IPS-18a (cell line): ENCODE results near the gene TIMELESS.

ENCODE experiments used
- H3K27ac ChIP-seq: one replicate; pipeline ENCODE4 v1.5.1; 2013; ENCODE audit warnings: low read length
- H3K27me3 ChIP-seq: one replicate; pipeline ENCODE4 v1.6.1; 2013; ENCODE audit warnings: mild to moderate bottlenecking, low read length; ENCODE audit not compliant: control insufficient read depth, insufficient read depth
- H3K36me3 ChIP-seq: one replicate; pipeline ENCODE4 v1.6.1; 2013; ENCODE audit warnings: low read depth, low read length; ENCODE audit not compliant: control insufficient read depth
- H3K4me1 ChIP-seq: one replicate; pipeline ENCODE4 v1.6.1; 2013; ENCODE audit warnings: low read depth, low read length; ENCODE audit not compliant: control insufficient read depth
- H3K4me3 ChIP-seq: one replicate; pipeline ENCODE4 v1.5.1; 2013; ENCODE audit warnings: low read length
- H3K9ac ChIP-seq: one replicate; pipeline ENCODE4 v1.6.1; 2013; ENCODE audit warnings: mild to moderate bottlenecking, low read length, moderate library complexity
- H3K9me3 ChIP-seq: one replicate; pipeline ENCODE4 v1.6.1; 2013; ENCODE audit warnings: low read depth, low read length; ENCODE audit not compliant: control insufficient read depth

The TIMELESS gene

GRCh38 chr12:56374726-56375597 lies 74.3 kb downstream of the TIMELESS start:
- no peaks in the 10 kb centered on the region for H3K36me3 ChIP-seq
- peaks cover 3% of the 10 kb centered on the region for H3K9me3 ChIP-seq
- no peak overlapping the region for H3K9ac ChIP-seq
- peaks cover 4% of the 10 kb centered on the region for H3K4me1 ChIP-seq
- no peaks in the 10 kb centered on the region for H3K27me3 ChIP-seq
- H3K4me3 ChIP-seq, result no peak overlapping the region
- no peak overlapping the region for H3K27ac ChIP-seq

- Histone ChIP-seq H3K9me3 (peaks cover 3% of the 10 kb centered on the region), H3K27me3 (no peaks in the 10 kb centered on the region), H3K27ac (no peak overlapping the region), H3K9ac (no peak overlapping the region), H3K4me1 (peaks cover 4% of the 10 kb centered on the region), H3K4me3 (no peak overlapping the region), H3K36me3 (no peaks in the 10 kb centered on the region)
These were observed 75.7 kb downstream of the TIMELESS start for GRCh38 chr12:56373515-56373914.

GRCh38 chr12:56366948-56367347 lies 82.3 kb downstream of the TIMELESS start:
- no peaks in the 10 kb centered on the region for H3K4me1 ChIP-seq
- no peak overlapping the region for H3K9ac ChIP-seq
- H3K36me3 ChIP-seq, result no peaks in the 10 kb centered on the region
- H3K27ac ChIP-seq, result no peak overlapping the region
- H3K4me3 ChIP-seq, result no peak overlapping the region
- no peaks in the 10 kb centered on the region for H3K9me3 ChIP-seq
- no peaks in the 10 kb centered on the region for H3K27me3 ChIP-seq
